HG03108 (cell line): ENCODE measurements around the gene FAM168A.

ENCODE experiments used
- ATAC-seq: cut with Tn5 transposase; IDR thresholded peaks from one replicate; pipeline ENCODE4 v1.9.1; 2021; ENCODE audit warnings: moderate library complexity; ENCODE audit not compliant: unreplicated experiment

The FAM168A gene

DNA sequence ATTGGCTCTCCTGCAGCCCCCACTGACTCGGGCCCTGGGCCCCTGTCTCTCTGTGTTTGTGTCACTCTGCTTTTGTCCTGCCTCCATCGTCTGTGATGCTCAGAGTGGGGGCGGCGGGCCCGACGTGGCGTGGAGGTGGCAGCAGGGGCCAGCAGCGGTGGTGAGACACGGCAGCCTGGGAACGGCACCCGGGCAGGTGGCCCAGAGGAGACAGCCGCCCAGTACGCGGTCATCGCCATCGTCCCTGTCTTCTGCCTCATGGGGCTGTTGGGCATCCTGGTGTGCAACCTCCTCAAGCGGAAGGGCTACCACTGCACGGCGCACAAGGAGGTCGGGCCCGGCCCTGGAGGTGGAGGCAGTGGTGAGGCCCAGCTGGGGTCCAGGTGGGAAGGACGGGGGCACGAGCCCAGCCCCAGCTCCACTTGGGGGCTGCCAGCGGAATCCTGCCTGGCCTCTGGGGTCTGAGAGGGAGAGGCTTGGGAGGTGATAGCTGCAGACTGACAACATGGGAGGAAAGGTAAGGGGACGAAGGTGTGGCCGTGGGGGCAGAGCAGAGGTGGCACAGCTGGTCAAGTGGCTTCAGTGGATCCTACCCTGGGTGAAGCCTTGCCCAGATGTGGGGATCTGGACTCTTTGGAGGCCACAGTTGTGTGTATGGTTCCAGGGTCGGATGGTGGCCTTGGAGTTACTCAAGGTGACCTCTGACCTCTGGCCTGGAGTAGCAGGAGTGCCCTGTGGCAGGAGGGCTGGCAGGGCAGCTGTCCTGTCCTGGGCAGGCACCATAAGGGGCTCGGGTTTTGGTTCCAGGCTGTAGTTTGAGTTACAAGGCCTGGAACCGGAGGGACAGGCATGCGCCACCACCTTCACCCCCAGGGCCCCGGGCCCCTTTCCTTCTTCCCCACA, 205.6 kb downstream of the FAM168A start:
- no peak for ATAC-seq

DNA sequence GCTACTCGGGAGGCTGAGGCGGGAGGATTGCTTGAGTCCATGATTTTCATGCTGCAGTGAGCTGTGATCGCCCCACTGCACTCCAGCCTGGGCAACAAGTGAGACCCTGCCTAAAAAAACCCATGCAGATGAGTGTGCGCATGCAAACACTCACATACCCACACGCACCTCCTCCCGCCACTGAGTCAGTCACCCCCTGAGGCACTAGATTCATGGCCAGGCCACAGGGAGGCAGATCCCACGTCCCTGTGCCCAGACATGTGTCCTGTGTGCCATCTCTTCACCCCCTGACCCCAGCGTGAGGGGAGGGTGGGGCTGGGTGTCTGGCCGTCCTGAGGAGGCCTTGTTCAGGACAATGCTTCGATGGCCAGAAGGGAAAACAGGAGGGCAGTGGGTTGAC, 206.2 kb downstream of the FAM168A start:
- no peak for ATAC-seq

DNA sequence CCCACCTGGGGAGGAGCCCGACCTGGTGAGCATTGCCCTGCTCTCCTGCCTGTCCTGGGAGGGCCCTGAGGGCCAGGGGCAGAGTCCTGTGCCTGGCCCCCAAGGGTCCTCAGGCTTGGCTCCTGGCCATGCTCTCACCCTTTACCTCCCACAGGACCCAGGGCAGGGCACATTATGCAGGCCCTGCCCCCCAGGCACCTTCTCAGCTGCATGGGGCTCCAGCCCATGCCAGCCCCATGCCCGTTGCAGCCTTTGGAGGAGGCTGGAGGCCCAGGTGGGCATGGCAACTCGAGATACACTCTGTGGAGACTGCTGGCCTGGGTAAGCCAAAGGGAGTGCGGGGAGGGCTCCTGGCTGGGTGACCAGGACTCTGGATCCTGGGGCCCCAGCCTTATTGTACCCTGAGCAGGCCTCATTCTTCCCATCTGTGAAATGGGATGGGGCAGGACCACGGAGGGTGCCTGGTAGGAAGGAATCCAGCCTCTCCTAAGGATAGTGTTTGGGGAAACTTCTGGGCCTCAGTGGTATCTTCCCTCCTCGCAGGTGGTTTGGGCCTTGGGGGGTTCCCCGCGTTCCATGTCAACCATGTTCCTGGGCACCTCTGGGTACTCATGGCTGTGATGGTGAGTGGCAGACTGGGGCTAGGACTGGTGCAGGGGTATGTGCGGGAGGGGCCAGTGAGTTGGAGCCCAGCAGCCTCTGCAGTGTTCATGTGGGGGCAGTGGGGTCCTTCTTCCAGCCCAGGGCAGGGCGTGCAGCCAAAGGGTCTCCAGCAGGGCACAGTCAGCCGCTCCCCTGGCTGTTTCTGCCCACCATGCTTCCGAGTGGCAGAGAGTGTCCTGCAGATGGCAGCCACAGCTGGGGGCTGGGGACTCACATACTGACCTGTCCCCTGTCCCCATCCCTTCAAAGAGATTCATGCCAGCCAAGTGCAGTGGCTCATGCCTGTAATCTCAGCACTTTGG, 207.0 kb downstream of the FAM168A start:
- no peak for ATAC-seq

DNA sequence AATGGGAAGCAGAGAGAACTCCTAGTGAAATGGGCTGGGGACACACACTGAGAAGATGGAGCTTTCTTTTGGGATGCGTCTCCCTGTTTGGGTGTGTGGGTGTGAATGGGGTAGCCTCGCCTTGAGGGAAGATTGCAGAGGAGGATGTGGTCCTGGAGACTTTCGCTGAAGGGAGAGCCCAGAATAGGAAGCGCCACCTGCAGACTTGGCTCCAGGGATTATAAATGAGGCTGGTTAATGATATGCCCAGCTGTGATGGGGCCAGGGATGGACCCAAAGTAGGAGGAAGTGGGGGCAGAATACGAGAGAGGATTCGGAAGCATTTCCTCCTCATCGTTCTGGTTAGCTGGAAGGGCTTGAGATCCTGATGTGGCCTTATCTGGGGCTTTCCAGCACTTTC, 208.0 kb downstream of the FAM168A start:
- no peak for ATAC-seq

DNA sequence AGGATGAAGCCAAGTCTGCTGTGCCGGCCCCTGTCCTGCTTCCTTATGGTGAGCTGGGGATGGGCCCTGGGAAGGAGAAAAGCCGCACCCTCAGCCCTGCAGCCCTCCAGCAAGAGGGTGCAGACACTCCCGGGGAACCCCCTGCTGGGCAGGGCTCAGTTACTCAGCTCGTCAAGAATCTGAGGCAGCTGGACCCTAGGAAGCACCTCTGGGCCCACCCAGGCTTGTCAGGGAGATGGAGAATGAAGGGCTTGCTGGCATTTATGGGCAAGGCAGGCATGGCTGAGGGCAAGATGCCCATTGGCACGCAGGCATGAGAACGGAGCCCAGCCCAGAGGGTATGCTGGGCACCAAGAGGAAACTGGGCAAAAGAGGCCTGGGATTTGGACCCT, 208.8 kb downstream of the FAM168A start:
- ATAC-seq = no peak

DNA sequence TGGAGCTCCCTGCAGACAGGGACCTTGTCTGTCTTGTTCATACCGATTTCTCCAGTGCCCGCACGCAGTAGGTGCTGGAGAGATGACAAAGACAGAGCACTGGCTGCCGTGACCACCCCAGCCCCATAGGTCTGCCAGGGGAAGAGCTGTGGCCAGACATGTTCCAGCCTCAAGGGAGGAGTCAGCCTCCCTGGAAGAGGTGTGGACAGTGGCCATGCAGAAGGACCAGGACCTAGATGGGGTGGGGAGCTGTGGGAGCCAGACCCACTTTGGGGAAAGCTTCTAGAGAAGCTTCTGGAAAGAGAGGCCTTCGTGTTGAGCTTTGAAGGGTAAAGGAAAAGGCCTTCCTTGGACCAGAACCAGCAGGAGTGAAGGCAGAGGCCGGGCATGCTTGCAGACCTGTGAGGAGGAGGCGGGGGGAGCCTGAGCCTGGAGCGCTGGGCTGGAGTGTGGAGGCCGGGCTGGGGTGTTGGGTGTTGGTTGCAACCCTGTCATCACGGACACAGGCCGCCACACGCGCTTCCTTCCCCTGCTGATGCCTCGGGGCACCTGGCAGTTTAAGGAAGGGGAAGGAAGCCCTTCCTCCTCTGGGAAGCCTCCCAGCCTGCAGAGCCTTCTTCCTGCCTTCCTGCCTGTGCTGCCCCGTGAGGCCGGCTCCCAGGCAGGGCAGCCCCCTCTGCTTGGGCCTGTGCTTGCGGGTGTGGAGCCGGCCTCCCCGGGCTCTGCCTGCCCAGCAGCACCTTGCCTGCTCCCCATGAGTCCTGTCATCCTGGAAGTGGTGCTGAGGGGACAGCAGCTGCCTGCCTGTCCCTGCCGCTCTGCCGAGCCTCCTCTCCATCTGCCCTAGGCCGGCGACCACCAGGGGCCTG, 209.4 kb downstream of the FAM168A start:
- ATAC-seq = no peak

DNA sequence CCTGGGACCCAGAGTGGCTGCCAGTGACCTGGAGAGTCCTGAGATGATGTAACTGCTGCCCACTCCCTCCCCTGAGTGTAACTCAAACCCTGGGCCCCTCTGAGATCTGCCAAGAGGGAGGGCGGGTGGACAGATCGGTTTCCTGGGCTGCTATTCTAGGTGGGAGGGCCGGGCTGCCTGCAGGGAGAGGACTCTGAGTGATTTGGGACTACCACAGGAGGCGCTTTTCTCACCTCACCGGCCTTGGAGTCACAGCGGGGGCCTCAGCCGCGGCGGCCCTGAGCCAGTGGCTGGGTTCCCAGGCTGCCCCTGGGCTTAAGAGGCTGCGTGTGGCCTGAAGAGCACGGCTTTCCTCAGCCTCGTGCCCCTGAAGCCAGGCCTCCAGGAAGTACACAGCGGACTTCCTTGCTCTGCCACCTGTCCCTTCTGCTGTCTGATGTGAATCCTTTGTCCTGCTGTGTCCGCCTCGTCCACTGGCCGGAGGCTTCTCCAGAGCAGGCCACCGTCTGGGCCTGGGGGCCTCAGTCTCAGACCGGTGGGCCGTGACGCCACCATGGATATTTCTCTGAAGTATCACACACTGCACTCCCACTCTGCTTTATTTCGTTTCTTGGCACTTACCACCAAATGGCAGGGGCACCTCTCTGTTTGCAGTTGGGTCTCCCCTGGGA, 210.2 kb downstream of the FAM168A start:
- ATAC-seq = no peak

DNA sequence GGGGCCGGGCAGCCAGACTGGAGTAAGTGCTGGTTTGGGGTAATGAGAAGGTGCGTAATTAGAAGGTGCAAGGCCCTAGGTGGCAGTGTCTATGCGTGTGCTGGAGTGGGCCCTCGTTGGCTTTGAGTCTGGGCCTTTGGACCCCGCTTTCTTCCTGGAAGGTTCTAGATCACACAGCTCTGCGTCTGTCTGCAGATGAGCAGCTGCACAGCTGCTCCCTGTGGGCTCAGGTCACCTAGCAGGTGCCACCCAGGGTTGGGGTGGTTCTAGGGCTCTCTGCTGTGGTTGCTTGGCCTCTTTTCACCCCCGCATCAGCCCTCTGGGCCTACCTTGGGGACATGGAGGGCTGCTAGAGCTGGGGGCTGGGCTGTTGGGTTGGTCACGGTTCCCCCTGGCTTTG, 211.4 kb downstream of the FAM168A start:
- ATAC-seq = no peak

DNA sequence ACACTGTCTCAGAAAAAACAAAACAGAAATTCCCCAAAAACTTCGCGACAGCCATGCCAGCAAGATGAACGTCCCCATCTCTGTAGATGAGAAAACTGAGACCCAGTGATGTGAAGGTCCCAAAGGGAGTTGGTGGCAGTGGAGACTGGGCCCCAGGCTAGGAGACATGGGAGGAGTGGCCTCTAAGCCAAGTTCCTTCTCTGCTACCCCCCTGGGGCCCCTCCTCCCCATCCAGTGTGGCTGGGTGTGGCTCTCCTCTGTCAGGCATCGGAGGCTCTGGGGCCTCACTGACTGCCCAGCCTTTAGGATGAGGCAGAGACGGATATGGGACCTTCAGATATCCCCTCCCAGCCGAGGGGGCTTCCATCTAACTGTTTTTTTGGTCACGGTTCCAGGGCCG, 211.9 kb downstream of the FAM168A start:
- ATAC-seq = no peak

DNA sequence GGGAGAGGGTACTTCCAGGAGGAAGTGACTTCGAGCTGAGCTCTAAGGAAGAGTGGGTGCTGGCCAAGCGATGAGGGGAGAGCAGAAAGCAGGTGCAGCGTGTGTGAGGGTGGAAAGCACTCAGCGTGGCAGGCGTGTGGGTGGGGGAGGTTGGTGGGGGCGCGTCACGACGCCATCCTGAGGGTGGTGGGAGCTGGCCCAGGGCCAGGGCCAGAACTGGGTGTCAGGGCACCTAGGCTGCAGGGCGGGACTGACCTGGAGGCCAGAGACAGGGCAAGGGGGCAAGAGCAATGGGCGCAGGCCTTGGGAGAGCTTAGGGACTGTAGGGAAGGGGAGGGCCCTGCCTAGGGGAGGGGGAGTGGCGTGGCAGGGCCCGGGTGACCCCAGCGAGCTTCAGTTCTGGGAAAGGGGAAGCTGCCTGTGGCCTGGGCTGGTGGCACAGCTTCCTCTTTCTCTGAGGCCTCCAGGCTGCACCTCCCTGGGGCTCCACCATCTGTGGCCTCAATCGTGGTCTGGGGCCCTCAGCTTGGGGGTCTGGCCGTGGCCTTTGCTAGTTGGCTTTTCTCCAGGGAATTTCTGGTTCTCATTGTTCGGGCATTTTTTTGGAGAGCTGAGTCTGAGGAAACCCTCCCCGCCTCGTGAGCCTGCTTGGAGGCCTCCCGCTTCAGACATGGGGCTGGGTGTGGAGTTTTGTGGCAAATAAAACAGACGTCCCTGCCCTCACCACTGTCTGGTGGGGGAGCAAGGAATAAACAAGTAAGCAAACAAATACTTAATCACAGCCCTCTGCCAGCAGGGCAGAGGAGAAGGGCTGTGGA, 212.8 kb downstream of the FAM168A start:
- peak; percentile 36 for ATAC-seq

DNA sequence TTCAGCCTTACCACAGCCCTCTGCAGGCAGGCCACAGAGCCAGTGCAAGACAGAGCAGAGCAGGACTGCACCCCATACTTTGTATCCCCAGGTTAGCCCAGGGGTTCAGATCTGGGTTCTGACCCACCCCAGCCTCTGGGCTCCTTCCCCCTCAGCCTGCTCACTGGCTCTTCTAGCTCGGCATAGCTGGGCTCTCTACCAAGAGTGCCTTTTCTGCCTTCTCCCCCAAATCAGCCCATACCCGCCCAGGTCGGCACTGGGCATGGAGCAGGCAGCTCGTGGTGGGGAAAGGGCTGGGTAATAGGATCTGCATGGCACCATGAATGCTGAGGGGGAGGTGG, 213.4 kb downstream of the FAM168A start:
- ATAC-seq = no peak

DNA sequence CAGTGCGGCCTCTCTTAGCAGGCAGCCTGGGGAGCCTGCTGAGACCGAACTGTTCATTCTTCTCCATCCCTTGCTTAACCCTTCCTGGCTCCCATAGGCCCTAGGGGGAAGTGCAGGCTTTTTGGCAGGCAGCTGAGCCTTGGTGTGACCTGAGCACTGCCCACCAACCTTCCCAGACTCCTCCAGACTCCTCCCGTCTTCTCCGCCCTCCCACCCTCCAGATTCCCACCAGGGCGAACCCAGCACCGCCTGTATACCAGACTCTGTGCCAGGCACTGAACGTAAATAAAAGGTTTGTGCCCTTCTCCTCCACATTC, 213.8 kb downstream of the FAM168A start:
- ATAC-seq = no peak

DNA sequence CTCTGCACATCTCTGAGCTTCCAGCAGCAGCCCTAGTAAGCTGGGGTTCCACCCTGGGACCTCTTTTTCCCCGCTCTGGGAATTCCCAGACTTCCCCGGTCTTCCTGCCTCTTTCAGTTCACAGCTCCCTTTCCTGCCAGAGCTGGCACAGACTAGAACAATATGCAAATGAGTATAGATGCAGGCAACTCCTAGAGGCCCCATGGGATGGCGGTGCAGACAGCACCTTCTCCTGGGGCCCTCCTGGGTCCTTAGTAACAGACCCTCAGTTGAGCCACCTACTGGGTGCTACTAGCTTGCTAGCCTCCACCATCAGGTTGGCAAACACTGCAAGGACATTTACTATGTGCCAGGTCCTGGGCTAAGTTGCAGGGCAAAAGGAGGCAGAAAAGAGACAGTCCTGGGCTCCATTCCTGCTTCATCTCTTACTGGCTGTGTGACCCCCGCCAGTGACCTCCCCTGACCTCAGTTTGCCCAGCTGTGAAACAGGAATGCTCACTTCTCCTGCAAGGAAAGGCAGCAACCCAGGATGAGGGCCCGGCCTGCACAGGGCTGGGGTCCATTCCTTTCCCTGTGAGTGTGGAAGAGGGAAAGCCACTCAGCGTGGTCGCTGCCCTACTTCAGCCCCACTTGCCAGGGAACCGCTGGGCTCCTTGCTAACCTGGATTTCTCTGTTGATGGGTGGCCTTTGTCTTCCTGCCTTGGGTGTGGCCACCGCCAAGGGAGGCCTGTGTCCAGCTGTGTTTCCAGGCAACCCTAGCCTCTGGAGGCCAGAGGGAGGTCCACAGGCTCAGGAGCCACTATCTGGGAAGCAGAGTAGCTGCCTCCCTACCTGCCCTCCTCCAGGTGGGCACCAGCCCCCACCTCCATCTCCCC, 214.4 kb downstream of the FAM168A start:
- ATAC-seq = no peak

DNA sequence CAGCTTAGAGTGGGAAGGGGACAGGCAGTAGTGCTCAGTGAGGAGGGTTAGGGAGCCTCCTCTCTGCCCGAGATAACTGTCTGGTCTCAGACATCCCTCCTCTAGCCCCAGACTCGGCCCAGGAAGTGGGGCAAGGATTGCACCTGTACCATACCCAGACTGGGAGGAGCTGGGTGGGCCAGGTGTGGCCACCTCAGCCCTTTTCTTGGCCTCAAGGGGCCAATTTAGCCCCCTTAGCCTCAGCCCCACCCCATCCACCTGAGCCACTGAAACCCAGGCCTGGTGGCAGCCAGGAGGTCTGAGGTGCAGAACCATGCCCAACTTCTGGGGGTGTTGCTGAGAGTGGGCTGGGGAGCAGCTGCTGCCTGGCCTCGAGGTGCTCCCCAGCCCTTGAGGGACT, 215.2 kb downstream of the FAM168A start:
- ATAC-seq = no peak

DNA sequence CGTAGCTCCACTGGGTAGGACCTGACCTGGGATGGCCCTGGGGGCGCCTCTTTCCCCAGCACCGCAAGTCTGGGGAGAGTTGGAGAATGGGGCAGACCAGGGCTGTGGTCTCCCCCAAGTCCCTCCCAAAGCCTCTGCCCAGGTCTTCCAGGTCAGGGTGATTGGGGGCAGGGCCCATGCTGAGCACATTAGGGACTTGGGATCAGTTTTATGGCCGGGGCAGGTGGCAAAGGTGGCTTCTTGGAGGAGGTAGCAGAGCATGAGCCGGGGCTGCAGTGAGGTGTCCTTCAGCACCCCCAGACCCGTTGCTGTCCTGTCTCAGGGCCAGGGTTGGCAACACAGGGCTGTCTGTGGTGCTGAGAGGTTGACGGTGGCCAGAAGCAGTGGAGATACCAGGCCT, 215.7 kb downstream of the FAM168A start:
- no peak for ATAC-seq

DNA sequence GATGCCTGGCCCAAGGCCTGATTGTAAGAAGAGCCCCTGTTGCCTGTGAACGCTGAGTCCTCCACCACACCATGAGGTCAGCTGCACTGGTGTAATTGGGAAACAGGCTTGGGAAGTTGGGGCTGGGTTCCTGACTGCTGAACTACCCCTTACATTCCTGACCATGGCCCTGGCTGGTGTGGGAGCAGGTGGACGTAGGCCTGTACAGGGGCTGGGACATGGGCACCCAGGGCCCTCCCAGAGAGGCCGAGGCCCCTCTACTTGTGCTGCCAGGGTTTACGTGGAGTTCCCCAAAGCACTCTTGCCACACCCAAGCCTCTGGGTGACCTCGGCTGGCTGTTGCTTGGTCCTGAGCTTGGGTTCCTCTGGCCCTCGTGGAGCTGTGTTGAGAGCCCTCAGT, 216.3 kb downstream of the FAM168A start:
- no peak for ATAC-seq

DNA sequence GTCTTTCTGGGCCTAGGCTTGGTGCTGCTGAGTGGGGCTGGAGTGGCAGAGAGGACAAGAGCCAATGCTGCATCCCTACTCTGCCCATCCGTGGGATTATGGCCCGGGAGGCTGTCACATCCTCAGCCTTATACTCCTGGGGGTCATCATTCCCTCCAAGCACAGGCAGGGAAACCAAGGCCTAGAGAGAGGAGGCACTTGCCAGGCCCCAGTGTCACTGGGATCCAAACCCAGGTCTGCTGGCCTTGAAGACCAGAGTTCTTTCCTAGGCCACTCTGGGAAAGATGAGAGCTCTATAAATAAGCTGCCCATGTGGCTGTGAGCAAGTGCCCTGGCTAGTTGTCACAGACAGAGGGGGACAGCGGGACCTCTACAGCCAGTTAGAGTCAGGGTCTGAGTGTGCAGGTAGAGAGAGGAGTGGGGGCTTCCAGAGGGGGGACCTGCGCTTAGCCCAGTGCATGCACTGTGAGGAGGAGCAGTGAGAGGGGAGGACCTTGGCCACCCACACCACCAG, 217.0 kb downstream of the FAM168A start:
- ATAC-seq = no peak

DNA sequence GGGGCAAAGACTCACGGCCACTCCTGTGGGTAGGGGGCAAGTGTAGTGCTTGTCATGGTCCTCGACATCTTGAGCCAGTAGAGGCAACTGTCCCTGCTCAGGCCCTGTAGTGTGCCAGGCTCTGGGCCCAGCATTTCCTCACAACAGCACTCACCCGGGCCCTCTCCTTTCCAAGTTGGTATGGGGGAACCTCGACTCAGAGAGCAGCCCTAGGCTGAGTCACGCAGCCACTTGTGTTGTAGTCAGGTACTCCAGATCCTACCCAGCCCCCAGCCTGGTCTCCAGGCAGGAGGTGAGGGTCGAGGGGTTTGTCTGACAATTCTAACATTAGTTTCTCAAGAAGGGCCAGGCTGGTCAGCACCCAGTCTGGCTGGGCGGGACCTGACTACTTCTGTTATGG, 217.6 kb downstream of the FAM168A start:
- ATAC-seq = no peak
